Activated naive CD8-positive, alpha-beta T cell treated with anti-CD3 and anti-CD28 coated beads, Interleukin-2, amount 10 ng/mL, durations not matched to agents 7 days and 5 days (primary cell): ENCODE measurements around the gene PDGFRA. TPM values are rescaled to one million over a fixed set of nuclear protein-coding genes. Genes with fewer than 3 reads are reported as not detected.
A peak's percentile ranks its signal among the peaks of the same experiment; 100 is the strongest.

Source experiments
- ATAC-seq: fragments of 150-1000 bp; cut with Tn5 transposase; one replicate; pipeline ENCODE4 v1.10.0; 2021; ENCODE audit warnings: low read depth, moderate library complexity
- POLR2A ChIA-PET: fragments of 350-600 bp; sonication (Branson Sonifier 250); formaldehyde crosslinking; loops from one replicate; lab custom pipeline; 2021; ENCODE audit warnings: antibody characterized with exemption; lab: Charles Lee
- DNase-seq: peaks from one replicate; pipeline ENCODE4 v3.0.0; 2021
- H3K27ac Mint-ChIP-seq: one replicate; pipeline ENCODE4 v1.8.0; 2022; ENCODE audit warnings: mild to moderate bottlenecking, mixed read lengths
- H3K27me3 Mint-ChIP-seq: one replicate; pipeline ENCODE4 v1.8.0; 2022; ENCODE audit warnings: mild to moderate bottlenecking, moderate library complexity, mixed read lengths
- H3K36me3 Mint-ChIP-seq: one replicate; pipeline ENCODE4 v1.8.0; 2021; ENCODE audit warnings: mild to moderate bottlenecking, mixed read lengths
- H3K4me1 Mint-ChIP-seq: one replicate; pipeline ENCODE4 v1.8.0; 2021; ENCODE audit warnings: mixed read lengths
- H3K4me3 Mint-ChIP-seq: one replicate; pipeline ENCODE4 v1.8.0; 2022; ENCODE audit warnings: mild to moderate bottlenecking, moderate library complexity, mixed read lengths
- H3K9me3 Mint-ChIP-seq: one replicate; pipeline ENCODE4 v1.8.0; 2021; ENCODE audit warnings: mixed read lengths
- total RNA-seq, 2 experiments: library from RNA; stranded (reverse); gene quantifications; one replicate each; pipeline ENCODE4 v1.2.3, GENCODE V29; 2021

The PDGFRA gene
- total RNA-seq, 2 experiments from 2014 or later = not detected

GRCh38 chr4:54282837-54283236 lies 53.7 kb downstream of the PDGFRA start:
- POLR2A ChIA-PET = no interaction called here
- no peak overlapping the region for H3K27ac Mint-ChIP-seq
- H3K9me3 Mint-ChIP-seq = peaks cover 9% of the 10 kb centered on the region
- no peak for DNase-seq
- ATAC-seq = no peak
- no peak overlapping the region for H3K4me3 Mint-ChIP-seq
- no peaks in the 10 kb centered on the region for H3K36me3 Mint-ChIP-seq
- H3K27me3 Mint-ChIP-seq = peaks cover 5% of the 10 kb centered on the region
- H3K4me1 Mint-ChIP-seq = peaks cover under 1% of the 10 kb centered on the region

GRCh38 chr4:54289316-54289715 lies 60.2 kb downstream of the PDGFRA start:
- Mint-ChIP-seq H3K9me3 (peaks cover 1% of the 10 kb centered on the region), H3K4me3 (no peak overlapping the region), H3K36me3 (no peaks in the 10 kb centered on the region), H3K27ac (no peak overlapping the region), H3K4me1 (no peaks in the 10 kb centered on the region), H3K27me3 (no peaks in the 10 kb centered on the region)
- DNase-seq (no peak), ATAC-seq (no peak)
- POLR2A ChIA-PET = no interaction called here

GRCh38 chr4:54290980-54291379 lies 61.9 kb downstream of the PDGFRA start:
- Mint-ChIP-seq H3K36me3 (no peaks in the 10 kb centered on the region), H3K4me3 (no peak overlapping the region), H3K27ac (peak overlapping the region; percentile 10), H3K9me3 (no peaks in the 10 kb centered on the region), H3K27me3 (no peaks in the 10 kb centered on the region), H3K4me1 (no peaks in the 10 kb centered on the region)
- ATAC-seq = no peak
- DNase-seq = no peak
- POLR2A ChIA-PET = no interaction called here

- ATAC-seq (no peak), DNase-seq (no peak)
- Mint-ChIP-seq H3K4me3 (no peak overlapping the region), H3K36me3 (no peaks in the 10 kb centered on the region), H3K9me3 (peaks cover 2% of the 10 kb centered on the region), H3K27ac (no peak overlapping the region), H3K4me1 (no peaks in the 10 kb centered on the region), H3K27me3 (no peaks in the 10 kb centered on the region)
- POLR2A ChIA-PET = no interaction called here
These were observed 67.6 kb downstream of the PDGFRA start for GRCh38 chr4:54296548-54297203.

- Mint-ChIP-seq H3K9me3 (peaks cover 6% of the 10 kb centered on the region), H3K36me3 (no peaks in the 10 kb centered on the region), H3K27me3 (peaks cover 7% of the 10 kb centered on the region), H3K27ac (no peak overlapping the region), H3K4me1 (no peaks in the 10 kb centered on the region), H3K4me3 (no peak overlapping the region)
- ATAC-seq (no peak), DNase-seq (no peak)
- POLR2A ChIA-PET = no interaction called here
These were observed 79.0 kb downstream of the PDGFRA start for GRCh38 chr4:54308110-54308509.

GRCh38 chr4:54315561-54316538 lies 86.8 kb downstream of the PDGFRA start:
- H3K36me3 Mint-ChIP-seq = no peaks in the 10 kb centered on the region
- peaks cover 2% of the 10 kb centered on the region for H3K27me3 Mint-ChIP-seq
- POLR2A ChIA-PET = no interaction called here
- peaks cover 3% of the 10 kb centered on the region for H3K4me1 Mint-ChIP-seq
- H3K9me3 Mint-ChIP-seq = peaks cover 5% of the 10 kb centered on the region
- H3K27ac Mint-ChIP-seq = no peak overlapping the region
- no peak overlapping the region for H3K4me3 Mint-ChIP-seq
- DNase-seq (no peak), ATAC-seq (peak; percentile 33)

- H3K27me3 Mint-ChIP-seq = no peaks in the 10 kb centered on the region
- H3K4me1 Mint-ChIP-seq = peaks cover 3% of the 10 kb centered on the region
- ATAC-seq (no peak), DNase-seq (no peak)
- POLR2A ChIA-PET = interaction anchor here (0.6 kb wide), 1 partner anchor 105 kb away, joined by 3 read pairs; no protein-coding TSS in a partner anchor
- no peaks in the 10 kb centered on the region for H3K36me3 Mint-ChIP-seq
- no peak overlapping the region for H3K27ac Mint-ChIP-seq
- no peak overlapping the region for H3K4me3 Mint-ChIP-seq
- peaks cover 5% of the 10 kb centered on the region for H3K9me3 Mint-ChIP-seq
These were observed 88.6 kb downstream of the PDGFRA start for GRCh38 chr4:54317690-54318089.

GRCh38 chr4:54318904-54319303 lies 89.8 kb downstream of the PDGFRA start:
- Mint-ChIP-seq H3K9me3 (peaks cover 5% of the 10 kb centered on the region), H3K4me3 (no peak overlapping the region), H3K4me1 (peaks cover 3% of the 10 kb centered on the region), H3K27me3 (no peaks in the 10 kb centered on the region), H3K27ac (no peak overlapping the region), H3K36me3 (no peaks in the 10 kb centered on the region)
- POLR2A ChIA-PET = no interaction called here
- DNase-seq (no peak), ATAC-seq (peak; percentile 30)

- Mint-ChIP-seq H3K36me3 (no peaks in the 10 kb centered on the region), H3K9me3 (no peaks in the 10 kb centered on the region), H3K4me3 (no peak overlapping the region), H3K27ac (no peak overlapping the region), H3K27me3 (no peaks in the 10 kb centered on the region), H3K4me1 (no peaks in the 10 kb centered on the region)
- no peak for DNase-seq
- POLR2A ChIA-PET = no interaction called here
- no peak for ATAC-seq
These were observed 92.0 kb downstream of the PDGFRA start for GRCh38 chr4:54320826-54321685.

GRCh38 chr4:54322818-54323417 lies 93.8 kb downstream of the PDGFRA start:
- Mint-ChIP-seq H3K4me3 (no peak overlapping the region), H3K27me3 (no peaks in the 10 kb centered on the region), H3K9me3 (peaks cover 2% of the 10 kb centered on the region), H3K27ac (no peak overlapping the region), H3K4me1 (no peaks in the 10 kb centered on the region), H3K36me3 (no peaks in the 10 kb centered on the region)
- POLR2A ChIA-PET = no interaction called here
- ATAC-seq (peak; percentile 39), DNase-seq (peak; percentile 41)

GRCh38 chr4:54330896-54331295 lies 101.8 kb downstream of the PDGFRA start:
- Mint-ChIP-seq H3K36me3 (no peaks in the 10 kb centered on the region), H3K9me3 (peaks cover 2% of the 10 kb centered on the region), H3K27me3 (peaks cover 6% of the 10 kb centered on the region), H3K27ac (no peak overlapping the region), H3K4me3 (no peak overlapping the region), H3K4me1 (no peaks in the 10 kb centered on the region)
- ATAC-seq (no peak), DNase-seq (no peak)
- POLR2A ChIA-PET = no interaction called here

- no peak for ATAC-seq
- no peaks in the 10 kb centered on the region for H3K4me1 Mint-ChIP-seq
- H3K36me3 Mint-ChIP-seq = no peaks in the 10 kb centered on the region
- H3K27me3 Mint-ChIP-seq = peaks cover 6% of the 10 kb centered on the region
- H3K27ac Mint-ChIP-seq = no peak overlapping the region
- no peak overlapping the region for H3K4me3 Mint-ChIP-seq
- POLR2A ChIA-PET = no interaction called here
- no peaks in the 10 kb centered on the region for H3K9me3 Mint-ChIP-seq
- DNase-seq = no peak
These were observed 103.4 kb downstream of the PDGFRA start for GRCh38 chr4:54332542-54332941.

- no peaks in the 10 kb centered on the region for H3K9me3 Mint-ChIP-seq
- DNase-seq (no peak), ATAC-seq (no peak)
- H3K4me1 Mint-ChIP-seq = no peaks in the 10 kb centered on the region
- POLR2A ChIA-PET = no interaction called here
- H3K4me3 Mint-ChIP-seq = no peak overlapping the region
- H3K36me3 Mint-ChIP-seq = no peaks in the 10 kb centered on the region
- H3K27ac Mint-ChIP-seq = no peak overlapping the region
- H3K27me3 Mint-ChIP-seq = peaks cover 6% of the 10 kb centered on the region
These were observed 104.6 kb downstream of the PDGFRA start for GRCh38 chr4:54333657-54334056.
